ENCODE data around the gene PTPRH.

Gene PTPRH

DNA sequence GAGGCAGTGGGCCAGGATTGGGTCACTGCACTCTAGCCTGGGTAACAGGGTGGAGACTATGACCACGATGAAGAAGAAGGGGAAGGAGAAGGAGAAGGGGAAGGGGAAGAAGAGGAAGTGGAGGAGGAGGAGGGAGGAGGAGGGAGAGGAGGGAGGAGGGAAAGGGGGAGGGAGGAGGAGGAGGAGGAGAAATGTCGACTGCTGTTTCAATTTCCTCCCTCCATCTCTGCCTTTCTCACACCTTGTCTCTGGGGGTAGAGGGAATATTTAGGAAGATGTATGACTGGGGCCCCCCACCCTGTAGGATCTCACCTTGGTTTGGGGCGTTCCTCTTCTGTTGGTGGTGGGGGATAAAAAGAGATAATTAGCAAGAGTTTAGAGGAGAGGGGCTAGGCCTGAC lies 64.1 kb downstream of the PTPRH start:
- Histone ChIP-seq H3K36me3 (ENCODE audit: insufficient read depth) (no peaks in the 10 kb centered on the region), H3K4me3 (IDR thresholded peaks at IDR 0.05; ENCODE audit: insufficient read depth, low read depth, low read length) (no peak overlapping the region), H3K79me2 (ENCODE audit: insufficient read depth, low read depth) (no peaks in the 10 kb centered on the region), H4K20me1 (ENCODE audit: insufficient read depth) (no peaks in the 10 kb centered on the region), H3K27me3 (ENCODE audit: insufficient read depth, low read depth) (peaks cover 82% of the 10 kb centered on the region), H2AFZ (ENCODE audit: low read depth) (no peak overlapping the region), H3K9ac (no peak overlapping the region), H3K4me1 (ENCODE audit: low read depth, poor library complexity, severe bottlenecking) (peaks cover 4% of the 10 kb centered on the region), H3K27ac (no peak overlapping the region), H3K4me2 (no peak overlapping the region)
- TF ChIP-seq, protein P1, sequence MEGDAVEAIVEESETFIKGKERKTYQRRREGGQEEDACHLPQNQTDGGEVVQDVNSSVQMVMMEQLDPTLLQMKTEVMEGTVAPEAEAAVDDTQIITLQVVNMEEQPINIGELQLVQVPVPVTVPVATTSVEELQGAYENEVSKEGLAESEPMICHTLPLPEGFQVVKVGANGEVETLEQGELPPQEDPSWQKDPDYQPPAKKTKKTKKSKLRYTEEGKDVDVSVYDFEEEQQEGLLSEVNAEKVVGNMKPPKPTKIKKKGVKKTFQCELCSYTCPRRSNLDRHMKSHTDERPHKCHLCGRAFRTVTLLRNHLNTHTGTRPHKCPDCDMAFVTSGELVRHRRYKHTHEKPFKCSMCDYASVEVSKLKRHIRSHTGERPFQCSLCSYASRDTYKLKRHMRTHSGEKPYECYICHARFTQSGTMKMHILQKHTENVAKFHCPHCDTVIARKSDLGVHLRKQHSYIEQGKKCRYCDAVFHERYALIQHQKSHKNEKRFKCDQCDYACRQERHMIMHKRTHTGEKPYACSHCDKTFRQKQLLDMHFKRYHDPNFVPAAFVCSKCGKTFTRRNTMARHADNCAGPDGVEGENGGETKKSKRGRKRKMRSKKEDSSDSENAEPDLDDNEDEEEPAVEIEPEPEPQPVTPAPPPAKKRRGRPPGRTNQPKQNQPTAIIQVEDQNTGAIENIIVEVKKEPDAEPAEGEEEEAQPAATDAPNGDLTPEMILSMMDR (conservative IDR thresholded peaks at IDR 0.05; ENCODE audit: low read depth, low read length), result no peak

DNA sequence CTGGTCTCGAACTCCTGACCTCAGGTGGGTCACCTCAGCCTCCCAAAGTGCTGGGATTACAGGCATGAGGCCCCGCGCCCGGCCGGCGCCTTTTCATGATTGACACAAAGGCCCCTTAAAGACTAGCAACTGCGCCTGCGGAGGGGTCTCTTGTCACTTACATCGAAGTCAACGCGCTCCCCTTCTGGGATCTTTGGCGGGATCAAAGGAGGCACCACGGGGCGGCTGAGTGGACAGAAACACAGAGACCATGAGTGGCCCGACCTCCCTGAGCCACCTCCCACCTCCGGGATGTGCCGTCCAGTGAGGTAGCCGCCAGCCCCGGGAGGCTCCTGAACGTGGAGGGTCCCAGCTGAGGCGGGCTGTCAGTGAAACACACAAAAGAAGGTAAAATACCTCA lies 67.6 kb downstream of the PTPRH start:
- H4K20me1 ChIP-seq (ENCODE audit: insufficient read depth), result no peaks in the 10 kb centered on the region
- TF ChIP-seq, protein P1 (conservative IDR thresholded peaks at IDR 0.05; ENCODE audit: low read depth, low read length), result no peak
- H3K9ac ChIP-seq, result no peak overlapping the region
- H3K4me1 ChIP-seq (ENCODE audit: low read depth, poor library complexity, severe bottlenecking), result peaks cover 4% of the 10 kb centered on the region
- no peaks in the 10 kb centered on the region for H3K36me3 ChIP-seq (ENCODE audit: insufficient read depth)
- H3K4me2 ChIP-seq, result no peak overlapping the region
- H3K4me3 ChIP-seq (IDR thresholded peaks at IDR 0.05; ENCODE audit: insufficient read depth, low read depth, low read length), result no peak overlapping the region
- no peaks in the 10 kb centered on the region for H3K79me2 ChIP-seq (ENCODE audit: insufficient read depth, low read depth)
- H3K27me3 ChIP-seq (ENCODE audit: insufficient read depth, low read depth), result peaks cover 83% of the 10 kb centered on the region
- H3K27ac ChIP-seq, result no peak overlapping the region
- H2AFZ ChIP-seq (ENCODE audit: low read depth), result no peak overlapping the region

DNA sequence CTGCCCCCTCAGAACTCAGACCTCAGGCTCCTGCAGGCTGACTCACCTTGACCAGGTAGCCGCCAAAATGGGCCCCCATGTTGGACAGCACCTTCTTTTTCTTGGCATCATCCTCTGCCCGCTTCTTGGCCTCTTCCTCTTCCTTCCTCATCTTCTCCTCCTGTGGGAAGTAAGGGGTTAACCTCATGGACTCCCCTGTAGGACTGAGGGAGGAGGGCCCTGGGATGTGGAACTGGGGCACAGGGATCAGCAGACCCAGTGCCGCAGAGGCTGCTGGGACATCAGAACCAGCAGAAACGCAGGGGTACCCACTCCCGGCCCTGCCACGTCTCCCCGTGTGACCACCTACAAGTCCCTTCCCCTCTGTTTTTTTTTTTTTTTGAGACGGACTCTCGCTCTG lies 71.4 kb downstream of the PTPRH start:
- H4K20me1 ChIP-seq (ENCODE audit: insufficient read depth), result no peaks in the 10 kb centered on the region
- H3K4me1 ChIP-seq (ENCODE audit: low read depth, poor library complexity, severe bottlenecking), result peaks cover 4% of the 10 kb centered on the region
- H3K36me3 ChIP-seq (ENCODE audit: insufficient read depth), result no peaks in the 10 kb centered on the region
- no peaks in the 10 kb centered on the region for H3K79me2 ChIP-seq (ENCODE audit: insufficient read depth, low read depth)
- H2AFZ ChIP-seq (ENCODE audit: low read depth), result no peak overlapping the region
- H3K4me2 ChIP-seq, result no peak overlapping the region
- peaks cover 87% of the 10 kb centered on the region for H3K27me3 ChIP-seq (ENCODE audit: insufficient read depth, low read depth)
- H3K9ac ChIP-seq, result no peak overlapping the region
- H3K4me3 ChIP-seq (IDR thresholded peaks at IDR 0.05; ENCODE audit: insufficient read depth, low read depth, low read length), result no peak overlapping the region
- TF ChIP-seq, protein P1 (conservative IDR thresholded peaks at IDR 0.05; ENCODE audit: low read depth, low read length), result no peak
- H3K27ac ChIP-seq, result no peak overlapping the region

DNA sequence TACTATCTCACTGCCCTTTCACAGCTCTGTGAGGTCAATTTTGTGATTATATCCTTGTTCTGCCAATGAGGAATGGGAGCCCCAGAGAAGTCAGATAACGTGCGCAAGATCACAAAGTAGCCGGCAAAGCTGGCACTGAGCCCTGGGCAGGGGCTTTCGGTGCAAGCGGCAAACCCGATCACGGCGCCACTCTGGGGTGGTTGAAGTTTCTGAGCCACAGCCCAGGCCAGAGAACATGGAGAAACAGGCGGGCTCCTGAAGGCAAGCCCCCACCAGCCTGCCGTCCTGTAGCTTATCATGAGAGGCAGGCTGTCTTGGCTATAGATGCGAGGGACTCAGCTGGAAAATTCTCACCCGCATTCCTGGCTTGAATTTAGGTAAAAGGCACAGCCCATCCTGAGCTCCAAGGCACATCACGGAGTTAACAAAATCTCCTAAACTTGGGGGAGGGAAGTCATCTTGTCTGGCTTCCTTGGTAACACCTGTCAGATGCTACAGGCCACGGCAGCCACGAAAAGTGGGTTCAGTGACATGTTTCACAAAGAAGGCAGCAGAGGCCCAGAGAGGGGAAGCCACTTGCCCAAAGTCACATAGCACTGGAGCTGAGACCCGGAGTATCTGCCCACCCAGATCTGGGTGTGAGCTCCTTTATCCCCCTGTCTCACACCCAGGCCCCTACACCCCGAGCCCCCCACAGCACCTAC lies 72.8 kb downstream of the PTPRH start:
- Histone ChIP-seq H3K27me3 (ENCODE audit: insufficient read depth, low read depth) (peaks cover 87% of the 10 kb centered on the region), H3K4me2 (no peak overlapping the region)
- TF ChIP-seq, protein P1 (conservative IDR thresholded peaks at IDR 0.05; ENCODE audit: low read depth, low read length), result no peak

More for the DNA sequence above, 72.8 kb downstream of the PTPRH start:
- Histone ChIP-seq H3K27ac (no peak overlapping the region), H3K79me2 (ENCODE audit: insufficient read depth, low read depth) (no peaks in the 10 kb centered on the region), H3K9ac (no peak overlapping the region), H4K20me1 (ENCODE audit: insufficient read depth) (no peaks in the 10 kb centered on the region), H3K36me3 (ENCODE audit: insufficient read depth) (no peaks in the 10 kb centered on the region), H3K4me3 (IDR thresholded peaks at IDR 0.05; ENCODE audit: insufficient read depth, low read depth, low read length) (no peak overlapping the region), H2AFZ (ENCODE audit: low read depth) (no peak overlapping the region), H3K4me1 (ENCODE audit: low read depth, poor library complexity, severe bottlenecking) (peaks cover 2% of the 10 kb centered on the region)

All from KMS-11 (cell line).